ENCODE measurements around the gene ATP6V1G3.

ATP6V1G3 gene

DNA sequence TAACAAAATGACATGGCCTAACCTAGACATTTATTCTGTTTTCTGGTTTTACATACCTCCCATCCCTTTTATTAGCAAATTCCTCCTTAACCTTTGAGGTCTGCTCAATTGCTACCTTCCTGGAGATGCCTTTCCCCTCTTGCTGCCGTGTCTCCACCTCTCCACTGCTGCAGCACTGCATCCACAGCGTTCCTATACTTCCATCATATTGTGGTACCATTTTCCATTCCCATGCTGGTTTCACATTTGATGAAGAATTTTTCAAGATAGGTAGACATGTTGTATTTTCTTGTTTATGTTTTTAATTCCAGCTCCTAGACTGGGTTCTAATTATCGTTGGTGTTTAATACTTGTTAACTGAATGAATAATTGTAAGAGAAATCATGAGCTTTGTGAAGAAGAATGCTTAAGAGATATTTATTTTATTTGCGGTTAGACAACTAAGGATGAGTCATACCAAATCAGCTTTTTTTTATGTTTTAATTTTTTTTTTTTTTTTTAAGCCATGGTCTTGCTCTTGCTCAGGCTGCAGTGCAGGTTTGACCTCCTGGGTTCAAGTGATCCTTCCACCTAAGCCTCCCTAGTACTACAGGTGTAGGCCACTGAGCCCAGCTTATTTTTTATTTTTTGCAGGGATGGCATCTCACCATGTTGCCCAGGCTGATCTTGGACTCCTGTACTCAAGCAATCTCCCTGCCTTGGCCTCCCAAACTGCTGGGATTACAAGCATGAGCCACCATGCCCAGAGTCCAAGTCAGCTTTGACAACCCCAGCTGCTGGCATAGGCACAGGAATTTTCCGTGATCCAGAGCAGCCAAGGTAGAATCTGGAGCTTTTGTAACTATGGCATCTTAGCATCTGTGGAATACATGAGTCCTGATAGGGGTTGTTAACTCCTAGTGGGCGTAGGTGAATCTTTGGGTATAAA lies 44.0 kb downstream of the ATP6V1G3 start:
- H3K4me2 ChIP-seq (ENCODE audit: low read depth, low read length, poor library complexity, severe bottlenecking) = no peak overlapping the region
- no peaks in the 10 kb centered on the region for H3K9me2 ChIP-seq (replicated peaks; ENCODE audit: insufficient read depth, low read length)
- H3K27ac ChIP-seq (ENCODE audit: low read depth, low read length) = no peak overlapping the region
- H2AFZ ChIP-seq (ENCODE audit: low read depth, low read length, severe bottlenecking) = no peak overlapping the region
- H3K27me3 ChIP-seq (ENCODE audit: low read length) = no peaks in the 10 kb centered on the region
- no peak overlapping the region for H3K9ac ChIP-seq (ENCODE audit: low read length)
- no peaks in the 10 kb centered on the region for H3K9me3 ChIP-seq (ENCODE audit: insufficient read depth, low read length)
- no peaks in the 10 kb centered on the region for H3K79me2 ChIP-seq (ENCODE audit: insufficient read depth, low read length)
- no peak for TF ChIP-seq EZH2phosphoT487 (conservative IDR thresholded peaks at IDR 0.05; ENCODE audit: low read length)
- TF ChIP-seq, protein P1, sequence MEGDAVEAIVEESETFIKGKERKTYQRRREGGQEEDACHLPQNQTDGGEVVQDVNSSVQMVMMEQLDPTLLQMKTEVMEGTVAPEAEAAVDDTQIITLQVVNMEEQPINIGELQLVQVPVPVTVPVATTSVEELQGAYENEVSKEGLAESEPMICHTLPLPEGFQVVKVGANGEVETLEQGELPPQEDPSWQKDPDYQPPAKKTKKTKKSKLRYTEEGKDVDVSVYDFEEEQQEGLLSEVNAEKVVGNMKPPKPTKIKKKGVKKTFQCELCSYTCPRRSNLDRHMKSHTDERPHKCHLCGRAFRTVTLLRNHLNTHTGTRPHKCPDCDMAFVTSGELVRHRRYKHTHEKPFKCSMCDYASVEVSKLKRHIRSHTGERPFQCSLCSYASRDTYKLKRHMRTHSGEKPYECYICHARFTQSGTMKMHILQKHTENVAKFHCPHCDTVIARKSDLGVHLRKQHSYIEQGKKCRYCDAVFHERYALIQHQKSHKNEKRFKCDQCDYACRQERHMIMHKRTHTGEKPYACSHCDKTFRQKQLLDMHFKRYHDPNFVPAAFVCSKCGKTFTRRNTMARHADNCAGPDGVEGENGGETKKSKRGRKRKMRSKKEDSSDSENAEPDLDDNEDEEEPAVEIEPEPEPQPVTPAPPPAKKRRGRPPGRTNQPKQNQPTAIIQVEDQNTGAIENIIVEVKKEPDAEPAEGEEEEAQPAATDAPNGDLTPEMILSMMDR (IDR thresholded peaks at IDR 0.05; ENCODE audit: insufficient read depth, low read length, poor library complexity, severe bottlenecking) = no peak
- H3K36me3 ChIP-seq (ENCODE audit: low read length) = no peaks in the 10 kb centered on the region
- H4K20me1 ChIP-seq (ENCODE audit: low read depth, low read length) = no peaks in the 10 kb centered on the region
- no peaks in the 10 kb centered on the region for H3F3A ChIP-seq (ENCODE audit: insufficient read depth)
- H3K4me3 ChIP-seq (ENCODE audit: insufficient read depth, low read length, poor library complexity, severe bottlenecking) = no peak overlapping the region

DNA sequence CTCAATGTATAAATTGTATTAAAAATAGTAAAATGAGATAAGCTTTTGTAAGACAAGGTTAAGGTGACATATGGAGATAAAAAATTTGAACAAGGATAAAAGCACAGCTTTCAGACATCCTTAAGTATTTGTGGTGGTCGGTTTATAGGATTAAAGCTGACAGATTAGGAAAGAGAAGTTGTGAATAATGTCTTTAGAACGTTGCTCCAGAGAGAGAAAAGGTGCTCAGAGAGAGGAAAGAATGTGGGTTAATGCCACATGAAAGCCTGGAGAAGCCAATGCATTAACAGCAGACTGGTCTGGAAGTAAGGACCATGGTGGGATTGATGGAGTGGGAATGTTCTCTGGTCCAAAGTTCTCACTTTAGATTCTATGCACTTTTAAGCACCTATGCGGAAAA lies 44.8 kb downstream of the ATP6V1G3 start:
- Histone ChIP-seq H3K27ac (ENCODE audit: low read depth, low read length) (no peak overlapping the region), H3K27me3 (ENCODE audit: low read length) (no peaks in the 10 kb centered on the region), H3K9ac (ENCODE audit: low read length) (no peak overlapping the region), H3K79me2 (ENCODE audit: insufficient read depth, low read length) (no peaks in the 10 kb centered on the region), H3F3A (ENCODE audit: insufficient read depth) (no peaks in the 10 kb centered on the region), H3K9me3 (ENCODE audit: insufficient read depth, low read length) (no peaks in the 10 kb centered on the region), H3K4me3 (ENCODE audit: insufficient read depth, low read length, poor library complexity, severe bottlenecking) (no peak overlapping the region), H3K36me3 (ENCODE audit: low read length) (no peaks in the 10 kb centered on the region), H2AFZ (ENCODE audit: low read depth, low read length, severe bottlenecking) (no peak overlapping the region), H4K20me1 (ENCODE audit: low read depth, low read length) (no peaks in the 10 kb centered on the region), H3K4me2 (ENCODE audit: low read depth, low read length, poor library complexity, severe bottlenecking) (no peak overlapping the region), H3K9me2 (replicated peaks; ENCODE audit: insufficient read depth, low read length) (no peaks in the 10 kb centered on the region)
- TF ChIP-seq, protein P1 (IDR thresholded peaks at IDR 0.05; ENCODE audit: insufficient read depth, low read length, poor library complexity, severe bottlenecking) = no peak
- TF ChIP-seq EZH2phosphoT487 (conservative IDR thresholded peaks at IDR 0.05; ENCODE audit: low read length) = no peak

DNA sequence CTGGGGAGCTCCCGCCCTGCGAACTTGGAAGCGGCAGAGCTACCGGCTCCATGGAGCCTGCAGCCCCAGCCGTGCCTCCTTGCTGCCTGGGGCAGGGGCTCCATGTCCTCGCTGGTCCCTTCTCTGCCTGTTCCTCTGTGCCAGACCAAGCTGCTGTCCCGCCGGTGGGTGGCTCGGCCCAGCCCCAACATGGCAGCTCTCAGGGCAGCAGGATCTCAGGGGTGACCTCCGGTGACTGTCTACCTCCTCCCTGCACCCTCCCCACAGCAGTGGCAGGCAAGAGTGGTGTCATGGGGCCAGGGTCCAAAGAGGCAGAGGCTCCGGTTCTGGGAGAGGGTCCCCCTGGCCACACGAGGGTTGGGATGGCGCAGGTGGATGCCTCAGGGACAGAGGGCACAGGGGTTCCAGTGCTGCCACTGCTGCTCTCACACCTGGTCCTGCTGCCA lies 45.8 kb downstream of the ATP6V1G3 start:
- Histone ChIP-seq H2AFZ (ENCODE audit: low read depth, low read length, severe bottlenecking) (no peak overlapping the region), H3K27ac (ENCODE audit: low read depth, low read length) (no peak overlapping the region), H3K79me2 (ENCODE audit: insufficient read depth, low read length) (no peaks in the 10 kb centered on the region)

More for the DNA sequence above, 45.8 kb downstream of the ATP6V1G3 start:
- Histone ChIP-seq H3K9ac (ENCODE audit: low read length) (no peak overlapping the region), H3K4me2 (ENCODE audit: low read depth, low read length, poor library complexity, severe bottlenecking) (no peak overlapping the region), H3K36me3 (ENCODE audit: low read length) (no peaks in the 10 kb centered on the region), H3K27me3 (ENCODE audit: low read length) (no peaks in the 10 kb centered on the region), H3K4me3 (ENCODE audit: insufficient read depth, low read length, poor library complexity, severe bottlenecking) (no peak overlapping the region), H3K9me3 (ENCODE audit: insufficient read depth, low read length) (no peaks in the 10 kb centered on the region), H3F3A (ENCODE audit: insufficient read depth) (no peaks in the 10 kb centered on the region), H4K20me1 (ENCODE audit: low read depth, low read length) (no peaks in the 10 kb centered on the region), H3K9me2 (replicated peaks; ENCODE audit: insufficient read depth, low read length) (no peaks in the 10 kb centered on the region)
- TF ChIP-seq EZH2phosphoT487 (conservative IDR thresholded peaks at IDR 0.05; ENCODE audit: low read length) = no peak
- TF ChIP-seq, protein P1 (IDR thresholded peaks at IDR 0.05; ENCODE audit: insufficient read depth, low read length, poor library complexity, severe bottlenecking) = no peak

Measured in SU-DHL-6 (cell line).